NCI-H345 treated with DMSO at 0.1 percent for 48 hours (cell line): Measurements from ENCODE around the gene GTF3C5.
"Not testable (repeated sequence)": the region's sequence is repeated elsewhere in the genome, so short reads cannot be mapped to it uniquely, and the experiment has no call there.

Source experiments
- DNase-seq: peaks from one replicate; lab custom pipeline; 2025; ENCODE audit not compliant: unreplicated experiment; lab: John Stamatoyannopoulos, UW

The GTF3C5 gene

GRCh38 chr9:133054194-133054890 lies 23.5 kb downstream of the GTF3C5 start:
- no peak for DNase-seq

GRCh38 chr9:133054966-133055365 lies 24.2 kb downstream of the GTF3C5 start:
- no peak for DNase-seq

- DNase-seq = no peak
Observed at GRCh38 chr9:133055788-133056420, 25.1 kb downstream of the GTF3C5 start.

GRCh38 chr9:133056533-133056932 lies 25.7 kb downstream of the GTF3C5 start:
- no peak for DNase-seq

- DNase-seq = no peak
Observed at GRCh38 chr9:133057006-133057405, 26.2 kb downstream of the GTF3C5 start.

- no peak for DNase-seq
Observed at GRCh38 chr9:133057553-133057952, 26.8 kb downstream of the GTF3C5 start.

GRCh38 chr9:133058071-133058470 lies 27.3 kb downstream of the GTF3C5 start:
- no peak for DNase-seq

GRCh38 chr9:133058550-133059320 lies 27.9 kb downstream of the GTF3C5 start:
- DNase-seq = no peak

- no peak for DNase-seq
Observed at GRCh38 chr9:133059623-133060022, 28.8 kb downstream of the GTF3C5 start.

- DNase-seq = no peak
Observed at GRCh38 chr9:133060417-133060841, 29.6 kb downstream of the GTF3C5 start.

- peak; percentile 13 for DNase-seq
Observed at GRCh38 chr9:133061019-133061763, 30.4 kb downstream of the GTF3C5 start.

GRCh38 chr9:133061764-133062145 lies 31.0 kb downstream of the GTF3C5 start, which contains the start of gene CEL:
TSS of gene CEL (plus strand) at chr9:133061981. CDS start at chr9:133062003, 22 bp downstream.
- DNase-seq = peak; percentile 81

- not testable (repeated sequence) for DNase-seq
Observed at GRCh38 chr9:133062569-133062968, 31.8 kb downstream of the GTF3C5 start.

- no peak for DNase-seq
Observed at GRCh38 chr9:133063159-133063499, 32.3 kb downstream of the GTF3C5 start.

GRCh38 chr9:133063500-133064231 lies 32.9 kb downstream of the GTF3C5 start:
- DNase-seq = no peak

GRCh38 chr9:133064241-133065069 lies 33.7 kb downstream of the GTF3C5 start:
- DNase-seq = no peak

- DNase-seq = no peak
Observed at GRCh38 chr9:133065070-133065388, 34.2 kb downstream of the GTF3C5 start.

- DNase-seq = no peak
Observed at GRCh38 chr9:133066181-133066983, 35.6 kb downstream of the GTF3C5 start.

- DNase-seq = no peak
Observed at GRCh38 chr9:133067006-133067405, 36.2 kb downstream of the GTF3C5 start.
